Fibroblast of pulmonary artery (primary cell): ENCODE measurements around the gene SOST.

Experiments used
- DNase-seq: peaks from one replicate; pipeline ENCODE4 v3.0.0-alpha.2; 2010; ENCODE audit warnings: low read depth
- H3K4me3 ChIP-seq: replicated peaks from 2 replicates; pipeline ENCODE4 v1.5.1; 2011; ENCODE audit warnings: low read depth, mild to moderate bottlenecking, control low read depth, low read length, moderate library complexity
- TF ChIP-seq, protein P1 (sequence below): IDR thresholded peaks from 2 replicates; pipeline ENCODE4 v1.5.1; 2011; ENCODE audit warnings: mild to moderate bottlenecking, control low read depth, low read length, inconsistent platforms; ENCODE audit errors: missing control alignments

The SOST gene

DNA sequence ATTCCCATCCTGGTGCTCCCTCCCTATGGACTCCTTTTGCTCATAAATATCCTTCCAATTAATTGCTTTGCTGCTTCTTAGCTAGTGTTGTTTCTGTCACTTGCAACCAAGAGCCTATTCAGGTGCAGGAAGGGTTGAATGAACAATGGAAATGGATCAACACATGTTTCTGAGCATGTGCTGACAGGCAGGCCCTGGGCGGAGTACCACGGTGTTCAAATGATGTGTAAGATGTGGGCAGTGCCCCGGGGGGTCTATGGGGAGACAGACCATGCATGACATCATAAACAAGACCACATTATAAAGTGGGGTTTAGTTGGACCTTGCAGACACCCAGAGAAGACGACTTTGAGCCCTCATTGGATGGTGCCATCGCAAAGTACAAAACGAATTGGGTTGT lies 48.5 kb downstream of the SOST start:
- TF ChIP-seq, protein P1, sequence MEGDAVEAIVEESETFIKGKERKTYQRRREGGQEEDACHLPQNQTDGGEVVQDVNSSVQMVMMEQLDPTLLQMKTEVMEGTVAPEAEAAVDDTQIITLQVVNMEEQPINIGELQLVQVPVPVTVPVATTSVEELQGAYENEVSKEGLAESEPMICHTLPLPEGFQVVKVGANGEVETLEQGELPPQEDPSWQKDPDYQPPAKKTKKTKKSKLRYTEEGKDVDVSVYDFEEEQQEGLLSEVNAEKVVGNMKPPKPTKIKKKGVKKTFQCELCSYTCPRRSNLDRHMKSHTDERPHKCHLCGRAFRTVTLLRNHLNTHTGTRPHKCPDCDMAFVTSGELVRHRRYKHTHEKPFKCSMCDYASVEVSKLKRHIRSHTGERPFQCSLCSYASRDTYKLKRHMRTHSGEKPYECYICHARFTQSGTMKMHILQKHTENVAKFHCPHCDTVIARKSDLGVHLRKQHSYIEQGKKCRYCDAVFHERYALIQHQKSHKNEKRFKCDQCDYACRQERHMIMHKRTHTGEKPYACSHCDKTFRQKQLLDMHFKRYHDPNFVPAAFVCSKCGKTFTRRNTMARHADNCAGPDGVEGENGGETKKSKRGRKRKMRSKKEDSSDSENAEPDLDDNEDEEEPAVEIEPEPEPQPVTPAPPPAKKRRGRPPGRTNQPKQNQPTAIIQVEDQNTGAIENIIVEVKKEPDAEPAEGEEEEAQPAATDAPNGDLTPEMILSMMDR = no peak
- no peak for DNase-seq
- H3K4me3 ChIP-seq = no peak overlapping the region

DNA sequence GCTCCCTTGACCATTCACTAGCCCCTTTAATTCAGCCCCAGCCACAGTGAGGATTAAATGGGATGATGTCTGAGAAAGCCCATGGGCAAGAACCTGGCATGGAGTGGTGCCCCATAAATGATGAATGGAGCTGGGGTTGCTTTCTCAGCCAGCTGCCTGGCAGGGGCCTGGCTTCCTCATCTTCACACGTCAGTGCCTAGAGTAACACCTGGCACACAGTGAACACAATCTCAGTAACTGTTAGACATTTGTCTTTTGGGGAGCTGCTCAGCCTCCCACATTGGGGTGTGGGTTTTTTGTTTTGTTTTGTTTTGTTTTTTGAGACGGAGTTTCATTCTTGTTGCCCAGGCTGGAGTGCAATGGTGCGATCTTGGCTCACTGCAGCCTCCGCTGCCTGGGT lies 49.4 kb downstream of the SOST start:
- TF ChIP-seq, protein P1 = no peak

DNA sequence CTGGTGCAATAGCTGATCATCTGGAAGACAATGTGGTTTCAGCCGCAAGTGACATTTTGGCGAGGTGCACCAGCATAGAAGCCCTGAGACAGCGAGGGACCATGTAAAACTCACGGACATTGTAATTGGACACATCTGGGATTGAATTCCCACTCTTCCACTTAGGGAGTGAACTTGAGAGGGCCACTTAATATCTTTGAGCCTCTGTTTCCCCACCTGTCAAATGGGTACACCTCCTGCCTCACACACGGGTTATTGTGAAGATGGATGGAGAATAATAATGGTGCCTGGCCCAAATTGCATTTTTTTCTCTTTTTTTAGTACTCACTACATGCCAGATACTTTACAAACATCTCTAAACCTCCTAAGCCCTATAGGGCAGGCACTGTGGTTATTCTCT lies 51.4 kb downstream of the SOST start:
- H3K4me3 ChIP-seq = no peak overlapping the region
- TF ChIP-seq, protein P1 = no peak
- no peak for DNase-seq

More for the DNA sequence above, 49.4 kb downstream of the SOST start:
- no peak for DNase-seq
- no peak overlapping the region for H3K4me3 ChIP-seq

DNA sequence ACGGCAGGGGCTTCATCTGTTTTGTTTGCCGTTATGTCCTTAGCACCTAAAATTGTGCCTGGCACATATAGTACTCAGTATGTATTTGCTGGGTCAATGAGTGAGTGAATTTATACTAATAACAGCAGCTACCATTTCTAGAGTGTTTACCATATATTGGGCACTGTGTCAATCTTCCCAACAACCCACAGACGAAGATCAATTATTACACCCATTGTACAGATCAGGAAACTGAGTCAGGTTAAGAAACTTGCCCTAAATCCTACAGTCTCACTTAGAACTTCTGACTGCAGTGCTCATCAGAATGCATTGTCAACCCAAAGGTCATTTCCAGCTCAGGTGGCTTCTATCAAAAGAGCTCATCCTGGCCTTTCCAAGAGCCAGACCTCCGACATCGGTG lies 52.4 kb downstream of the SOST start:
- DNase-seq = no peak
- TF ChIP-seq, protein P1 = no peak
- no peak overlapping the region for H3K4me3 ChIP-seq
